HCT116 (cell line): ENCODE measurements around the gene INTS6.

Experiments
- ATF3 ChIP-seq: IDR thresholded peaks from 2 replicates; pipeline ENCODE4 v1.6.1; 2012
- CTCF ChIP-seq, 3 experiments: fragments of 200-600 bp in 1 of 3; sonication (generic) in 1 of 3; IDR thresholded peaks in 2 of 3; conservative IDR thresholded peaks in 1 of 3; 2 replicates each; pipeline ENCODE4 v1.5.1; 2012 to 2017; ENCODE audit warnings: low read depth in 2 of 3, low read length in 2 of 3, antibody characterized with exemption in 1 of 3, borderline replicate concordance in 1 of 3, control low read depth in 1 of 3, mild to moderate bottlenecking in 1 of 3, mixed read lengths in 1 of 3, mixed run types in 1 of 3, moderate library complexity in 1 of 3; ENCODE audit not compliant: insufficient read depth in 1 of 3
- EGR1 ChIP-seq: IDR thresholded peaks from 2 replicates; pipeline ENCODE4 v1.6.1; 2012; ENCODE audit warnings: low read depth
- EZH2 ChIP-seq: fragments of 200-600 bp; sonication (generic); IDR thresholded peaks from 2 replicates; pipeline ENCODE4 v1.6.1; 2017; ENCODE audit warnings: antibody characterized with exemption, mixed run types
- EZH2phosphoT487 ChIP-seq: fragments of 200-600 bp; IDR thresholded peaks from 2 replicates; pipeline ENCODE4 v1.6.1; 2018; ENCODE audit warnings: antibody characterized with exemption, borderline replicate concordance
- MAX ChIP-seq: IDR thresholded peaks from 2 replicates; pipeline ENCODE4 v1.6.1; 2012
- POLR2A ChIP-seq: IDR thresholded peaks from 2 replicates; pipeline ENCODE4 v1.7.0; 2011; ENCODE audit warnings: borderline replicate concordance; ENCODE audit not compliant: insufficient read depth, insufficient read length; ENCODE audit errors: extremely low read depth
- POLR2AphosphoS5 ChIP-seq: IDR thresholded peaks from 2 replicates; pipeline ENCODE4 v1.6.1; 2011; ENCODE audit warnings: mild to moderate bottlenecking, low read depth, low read length, moderate library complexity
- RAD21 ChIP-seq: IDR thresholded peaks from 2 replicates; pipeline ENCODE4 v1.6.1; 2012; ENCODE audit warnings: low read depth, mild to moderate bottlenecking
- SIN3A ChIP-seq: IDR thresholded peaks from 2 replicates; pipeline ENCODE4 v1.6.1; 2012; ENCODE audit warnings: low read depth
- SP1 ChIP-seq: IDR thresholded peaks from 2 replicates; pipeline ENCODE4 v1.6.1; 2012; ENCODE audit warnings: low read depth
- ZBTB33 ChIP-seq: IDR thresholded peaks from 2 replicates; pipeline ENCODE4 v1.6.1; 2011; ENCODE audit warnings: mild to moderate bottlenecking, low read length, moderate library complexity; ENCODE audit not compliant: insufficient replicate concordance; ENCODE audit errors: extremely low read depth

- TF ChIP-seq CTCF (IDR thresholded peaks at IDR 0.05 in 2 of 3, conservative IDR thresholded peaks at IDR 0.05 in 1 of 3; ENCODE audit: borderline replicate concordance in 1 of 3, insufficient read depth in 1 of 3, low read depth in 2 of 3, low read length in 2 of 3), result no peak
- no peak for TF ChIP-seq POLR2A
- TF ChIP-seq EZH2, result no peak
- no peak for TF ChIP-seq SP1
- no peak for TF ChIP-seq SIN3A
- no peak for TF ChIP-seq POLR2AphosphoS5
- no peak for TF ChIP-seq ZBTB33
- TF ChIP-seq EGR1, result no peak
- no peak for TF ChIP-seq MAX
- TF ChIP-seq ATF3, result no peak
- TF ChIP-seq RAD21, result no peak
- TF ChIP-seq EZH2phosphoT487, result no peak
Observed at GRCh38 chr13:51357928-51358595, 94.8 kb downstream of the INTS6 start.
